GM18526 (cell line): ENCODE measurements around the gene PLA2G6.
A peak's percentile ranks its signal among the peaks of the same experiment; 100 is the strongest.

Experiments
- POLR2A ChIP-seq: IDR thresholded peaks from 3 replicates; pipeline ENCODE4 v1.6.1; 2011; ENCODE audit not compliant: insufficient read length; ENCODE audit errors: extremely low read depth

PLA2G6 gene

DNA sequence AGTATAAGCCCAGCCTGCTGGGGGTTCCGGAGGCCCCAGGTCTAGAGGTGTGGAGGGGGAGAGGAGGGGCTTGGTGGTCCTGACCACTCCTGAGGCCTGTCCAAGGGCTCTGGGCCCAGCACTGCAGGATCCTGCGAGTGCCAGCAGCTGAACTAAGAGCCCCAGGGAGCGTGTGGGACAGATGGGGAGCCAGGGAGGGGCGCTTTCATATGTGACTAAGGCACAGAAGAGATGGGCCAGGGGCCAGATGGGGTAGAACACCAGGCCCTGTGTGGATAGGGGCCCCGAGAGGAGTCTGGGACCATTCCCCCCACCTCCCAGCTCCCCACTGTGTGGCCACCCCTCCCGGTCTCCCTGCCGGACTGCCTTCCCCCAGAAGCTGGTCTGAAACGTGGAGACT is 38.5 kb upstream of the PLA2G6 start:
- no peak for TF ChIP-seq POLR2A

DNA sequence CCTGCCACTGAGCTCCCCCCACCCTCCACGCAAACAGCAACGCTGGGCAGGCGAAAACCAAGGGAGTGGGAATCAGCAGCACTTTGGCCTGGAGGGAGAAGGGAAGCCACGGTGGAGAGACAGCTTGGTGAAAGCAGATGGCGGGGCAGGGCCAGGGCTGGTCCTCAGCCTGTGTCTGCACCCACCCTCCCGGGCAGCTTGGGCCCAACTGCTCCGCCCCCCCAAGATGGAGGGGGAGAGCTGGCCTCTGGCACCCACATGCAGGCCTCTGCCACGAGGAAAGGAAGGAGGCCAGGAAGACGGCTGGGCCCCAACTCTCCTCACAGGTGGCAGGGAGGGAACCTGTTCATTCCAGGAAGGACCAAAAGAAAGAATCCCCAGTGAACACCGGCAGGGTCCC is 38.0 kb upstream of the PLA2G6 start:
- no peak for TF ChIP-seq POLR2A

DNA sequence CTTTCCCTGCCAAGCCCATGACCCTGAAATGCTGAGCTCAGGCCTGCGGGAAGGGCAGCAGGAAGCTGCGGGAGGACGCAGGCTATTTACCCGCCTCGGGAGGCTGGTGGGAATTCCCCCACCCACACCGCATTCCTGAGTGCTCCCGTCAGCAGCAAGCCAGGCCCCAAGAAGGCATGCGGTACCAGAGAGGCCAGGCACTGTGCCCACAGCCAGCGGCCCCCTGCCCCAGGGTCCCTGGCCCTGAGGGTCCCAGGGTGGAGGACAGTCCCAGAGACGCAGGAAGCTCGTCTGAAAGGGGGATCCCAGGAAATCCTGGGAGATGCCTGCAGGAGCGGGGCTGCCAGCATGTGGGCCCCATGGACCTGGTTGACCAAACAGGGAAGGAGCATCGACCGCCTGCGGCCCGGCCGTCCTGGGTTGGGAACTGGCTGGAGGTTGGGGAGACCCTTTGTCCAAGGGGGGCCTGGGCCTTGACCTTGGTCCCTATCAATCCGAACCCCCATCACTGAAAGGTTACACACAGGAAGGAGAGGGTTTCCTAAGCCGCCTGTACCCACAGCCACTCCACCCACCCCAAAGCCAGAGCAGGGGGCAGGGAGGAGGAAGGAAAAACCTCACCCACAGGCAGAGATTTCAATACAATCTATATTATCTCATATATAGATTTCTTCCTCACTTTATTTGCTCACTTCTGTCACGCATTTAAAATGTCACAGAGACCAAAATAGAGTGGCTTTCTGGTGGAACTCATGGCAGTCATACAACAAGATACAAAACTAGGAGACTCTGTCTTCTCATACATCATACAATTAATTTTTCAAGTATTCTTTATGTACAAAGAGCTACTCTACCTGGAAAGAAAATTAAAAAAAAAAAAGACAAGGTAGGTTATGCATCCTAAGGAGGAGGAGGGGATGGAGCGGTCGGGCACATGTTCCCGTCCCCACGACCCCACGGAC is 37.3 kb upstream of the PLA2G6 start:
- no peak for TF ChIP-seq POLR2A

DNA sequence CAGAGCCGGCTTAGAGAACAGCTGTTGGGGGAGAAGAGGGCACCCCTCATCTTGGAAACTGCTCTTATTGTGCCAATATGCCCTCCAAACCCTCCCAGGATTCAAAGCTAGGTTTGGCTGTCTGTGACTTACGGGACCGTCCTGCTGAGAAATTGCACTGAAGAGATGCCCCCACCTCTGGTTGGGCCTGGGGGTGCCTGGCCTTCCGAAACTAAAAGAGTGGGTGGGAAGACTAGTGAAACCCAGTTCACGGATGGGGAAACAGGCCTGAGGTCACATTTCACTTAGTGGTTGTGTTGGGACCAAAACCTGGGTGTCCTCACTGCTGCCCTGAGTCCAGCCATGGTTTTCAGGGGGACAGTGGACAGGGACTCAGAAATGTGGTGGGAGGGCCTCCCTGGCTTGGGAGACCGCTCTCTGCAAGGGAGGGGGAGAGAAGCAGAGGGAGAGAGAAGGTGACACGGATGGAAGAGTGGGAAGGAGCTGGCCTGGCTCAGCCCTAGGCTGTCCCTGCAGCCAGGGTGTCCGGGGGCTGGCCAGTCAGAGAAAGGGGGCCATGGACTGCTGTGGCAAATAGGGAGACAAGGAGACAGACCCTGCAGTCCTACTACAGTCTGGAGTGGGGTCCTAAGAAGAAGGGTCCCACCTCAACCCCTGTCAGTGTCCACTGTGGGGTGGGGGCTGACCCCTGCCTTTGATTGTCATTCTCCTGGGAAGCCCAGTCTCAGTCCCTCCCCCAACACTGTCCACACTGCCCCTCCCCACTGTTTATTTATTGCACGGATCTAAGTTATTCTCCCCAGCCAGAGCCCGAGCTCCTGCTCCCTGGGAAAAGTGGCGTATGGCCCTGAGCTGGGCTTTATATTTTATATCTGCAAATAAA is 33.8 kb upstream of the PLA2G6 start:
- TF ChIP-seq POLR2A = no peak

DNA sequence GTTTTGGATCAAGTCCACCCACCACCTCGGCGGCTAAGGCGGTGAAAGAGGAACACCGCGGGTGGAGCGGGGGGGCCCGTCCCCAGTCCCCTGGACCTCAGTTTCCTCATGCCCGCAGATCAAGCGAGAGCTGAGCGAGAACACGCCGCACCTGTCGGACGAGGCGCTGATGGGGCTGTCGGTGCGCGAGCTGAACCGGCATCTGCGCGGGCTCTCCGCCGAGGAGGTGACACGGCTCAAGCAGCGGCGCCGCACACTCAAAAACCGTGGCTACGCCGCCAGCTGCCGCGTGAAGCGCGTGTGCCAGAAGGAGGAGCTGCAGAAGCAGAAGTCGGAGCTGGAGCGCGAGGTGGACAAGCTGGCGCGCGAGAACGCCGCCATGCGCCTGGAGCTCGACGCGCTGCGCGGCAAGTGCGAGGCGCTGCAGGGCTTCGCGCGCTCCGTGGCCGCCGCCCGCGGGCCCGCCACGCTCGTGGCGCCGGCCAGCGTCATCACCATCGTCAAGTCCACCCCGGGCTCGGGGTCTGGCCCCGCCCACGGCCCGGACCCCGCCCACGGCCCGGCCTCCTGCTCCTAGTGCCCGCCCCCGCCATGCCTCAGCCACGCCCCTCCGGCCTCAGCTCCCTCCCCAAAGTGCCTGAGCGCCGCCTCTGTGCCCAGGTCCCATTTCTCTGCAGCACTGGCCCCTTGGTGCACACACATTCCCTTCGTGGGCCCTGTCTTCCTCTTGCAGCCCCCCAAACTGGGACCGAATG is 32.8 kb upstream of the PLA2G6 start:
- TF ChIP-seq POLR2A = peak; percentile 10

DNA sequence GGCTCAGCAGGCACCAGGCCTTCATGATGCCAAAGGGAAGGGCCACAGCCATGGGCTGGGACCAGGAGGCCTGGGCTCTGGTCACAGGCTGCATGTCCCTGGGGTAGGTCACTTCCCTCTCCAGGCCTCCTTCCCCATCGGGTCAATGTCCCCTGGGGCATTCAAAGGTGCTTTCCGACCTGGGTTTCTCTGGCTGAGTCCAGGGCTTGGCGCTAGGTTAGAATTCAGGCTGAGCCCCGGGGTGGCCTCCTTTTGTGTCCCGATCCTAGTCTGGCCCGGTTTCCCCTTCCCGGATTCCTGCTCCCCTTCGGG is 32.3 kb upstream of the PLA2G6 start:
- no peak for TF ChIP-seq POLR2A

DNA sequence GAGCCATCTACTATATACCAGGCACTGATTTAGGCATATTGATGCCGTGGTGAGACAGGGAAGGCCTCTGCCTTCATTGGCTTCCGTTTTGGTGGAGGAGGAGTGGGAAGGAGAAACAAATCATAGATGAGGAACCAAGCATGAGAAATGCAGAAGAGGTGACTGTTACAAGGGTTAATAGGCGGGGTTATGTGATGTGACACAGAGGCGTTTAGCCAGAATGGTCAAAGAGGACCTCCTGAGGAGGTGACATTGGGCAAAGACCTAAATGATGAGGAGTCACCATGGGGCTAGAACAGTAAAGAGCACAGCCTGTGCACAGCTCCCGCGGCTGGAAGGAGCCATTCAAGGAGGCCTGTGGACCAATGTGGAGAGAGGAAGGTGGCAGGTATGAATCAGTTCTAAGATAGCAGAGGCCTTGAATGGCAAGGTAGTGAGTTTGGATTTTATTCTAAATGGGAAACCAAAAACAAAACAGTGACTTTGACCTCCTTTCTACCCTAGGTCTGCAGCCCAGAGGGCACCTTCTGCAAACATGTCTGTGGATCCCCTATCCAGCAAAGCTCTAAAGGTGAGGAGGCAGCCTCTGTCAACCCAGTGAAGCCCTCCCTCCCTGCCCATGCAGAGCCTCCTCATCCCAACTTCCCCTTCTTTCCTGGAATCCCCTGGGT is 31.8 kb upstream of the PLA2G6 start:
- no peak for TF ChIP-seq POLR2A

DNA sequence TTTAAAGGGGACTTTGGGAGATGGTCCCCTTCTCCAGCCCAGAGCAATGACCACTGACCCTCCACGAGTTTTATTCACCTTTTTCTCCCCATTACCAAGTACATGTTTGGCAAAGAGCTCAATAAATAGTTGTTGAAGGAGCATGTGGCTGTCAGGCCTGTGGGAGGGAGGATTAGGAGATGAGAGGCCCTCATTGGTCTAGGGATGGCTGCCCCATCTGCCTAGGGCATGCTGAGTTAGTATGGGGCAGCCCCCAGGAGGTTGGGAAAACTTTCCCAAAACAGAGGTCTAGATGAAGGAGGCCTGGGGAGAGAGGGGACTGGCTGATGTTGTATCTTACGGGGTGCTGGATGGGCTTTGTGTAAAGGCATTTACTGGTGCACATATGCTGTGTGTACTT is 30.8 kb upstream of the PLA2G6 start:
- no peak for TF ChIP-seq POLR2A

DNA sequence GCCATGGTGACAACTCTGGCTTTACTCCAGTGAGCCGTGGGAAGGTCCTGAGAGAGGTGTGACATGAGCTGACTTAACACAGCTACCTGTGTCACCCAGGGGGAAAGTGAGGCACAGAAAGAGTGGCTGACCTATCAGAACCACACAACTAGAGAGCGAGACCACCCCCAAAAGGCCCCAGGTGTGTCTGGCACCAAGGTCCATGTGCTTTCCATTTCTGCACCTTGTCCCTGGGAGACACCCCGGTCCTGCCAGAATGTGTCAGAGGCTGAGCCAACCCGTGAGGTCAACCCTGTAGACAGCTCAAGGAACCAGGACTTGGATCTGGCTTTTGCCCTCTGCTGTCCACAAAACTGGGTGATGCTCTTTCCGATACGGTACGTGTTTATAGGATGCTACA is 29.9 kb upstream of the PLA2G6 start:
- no peak for TF ChIP-seq POLR2A

DNA sequence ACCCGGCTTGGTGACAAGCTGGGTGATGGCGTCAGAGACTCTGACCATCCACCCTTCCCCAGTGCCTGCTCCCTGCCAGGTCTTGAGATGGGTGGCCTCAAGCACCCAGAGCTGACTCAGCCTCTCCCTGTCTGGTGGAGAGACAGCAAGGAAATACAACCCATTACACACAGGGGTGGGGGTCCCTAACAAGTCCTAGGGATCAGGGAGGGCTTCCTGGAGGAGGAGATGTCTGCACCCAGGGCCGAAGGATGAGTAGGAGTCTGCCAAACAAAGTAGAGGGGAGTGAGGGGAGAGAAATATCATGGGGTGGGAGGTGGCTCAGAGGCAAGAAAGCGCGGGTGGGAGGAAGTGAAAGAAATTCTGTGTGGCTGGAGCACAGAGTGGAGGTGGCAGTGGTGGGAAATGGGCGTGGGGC is 26.9 kb upstream of the PLA2G6 start:
- TF ChIP-seq POLR2A = no peak

DNA sequence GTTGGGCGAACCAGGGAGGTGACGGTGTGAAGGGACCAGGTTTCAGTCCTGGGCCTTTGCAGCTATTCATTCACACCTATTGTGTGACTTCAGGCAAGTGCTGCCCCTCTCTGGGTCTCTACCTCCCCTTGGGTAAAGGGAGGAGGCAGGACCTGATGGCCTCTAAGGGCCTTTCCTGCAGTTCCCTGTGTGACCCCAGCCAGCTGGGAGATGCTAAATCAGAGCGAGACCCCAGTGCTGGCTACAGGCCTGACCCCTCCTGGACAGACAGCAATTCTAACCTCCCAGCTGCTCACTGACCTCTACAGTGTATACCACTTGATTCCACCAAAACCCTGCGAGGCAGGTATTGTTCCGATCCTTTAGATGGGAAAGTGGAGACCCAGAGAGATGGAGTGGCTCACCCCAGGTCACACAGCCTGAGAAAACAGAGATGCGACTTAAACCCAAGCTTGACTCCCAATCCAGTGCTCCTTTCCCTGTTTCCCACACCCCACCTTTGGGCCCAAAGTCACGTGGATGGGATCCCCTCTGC is 26.3 kb upstream of the PLA2G6 start:
- TF ChIP-seq POLR2A = no peak

DNA sequence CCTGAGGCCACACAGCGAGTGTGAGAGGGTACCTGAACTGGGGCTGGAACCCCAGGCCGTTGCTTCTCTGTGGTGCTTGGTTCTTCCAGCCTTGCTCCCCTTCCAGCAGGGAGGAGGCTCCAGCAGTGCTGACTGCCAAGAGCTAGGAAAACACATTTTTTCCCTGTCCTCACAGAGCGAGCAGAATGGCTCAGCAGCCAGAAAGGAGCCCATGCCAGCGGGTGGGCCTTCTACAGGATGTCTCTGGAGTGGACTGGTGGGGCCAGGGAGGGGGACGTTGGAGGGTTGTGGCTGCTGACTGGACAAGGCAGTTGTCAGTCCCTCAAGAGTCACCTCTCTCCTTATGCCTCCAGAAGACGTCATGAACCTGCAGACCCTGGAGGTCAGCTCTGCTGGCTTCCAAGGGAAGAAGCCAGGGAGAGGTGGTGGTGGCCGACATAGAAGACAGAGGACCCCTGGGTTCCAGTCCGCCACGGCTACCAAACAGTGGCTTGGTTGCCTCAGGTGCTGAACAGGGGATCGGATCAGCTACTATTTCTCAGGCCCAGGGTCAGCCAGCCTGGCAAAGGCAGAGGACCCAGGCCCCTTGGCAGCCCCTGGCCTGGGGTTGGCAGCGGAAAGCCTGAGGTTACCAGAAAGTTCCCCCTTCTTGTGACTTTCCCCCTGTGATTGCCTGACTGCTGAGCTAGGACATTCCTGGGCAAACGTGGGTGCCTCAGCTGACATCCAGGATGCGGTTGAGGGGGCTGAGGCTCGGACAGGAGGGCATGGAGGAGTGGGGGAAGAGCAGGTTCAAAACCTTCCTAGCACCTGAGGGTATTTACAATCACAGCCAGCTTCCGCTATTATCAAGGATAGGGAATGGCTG is 23.9 kb upstream of the PLA2G6 start:
- no peak for TF ChIP-seq POLR2A

DNA sequence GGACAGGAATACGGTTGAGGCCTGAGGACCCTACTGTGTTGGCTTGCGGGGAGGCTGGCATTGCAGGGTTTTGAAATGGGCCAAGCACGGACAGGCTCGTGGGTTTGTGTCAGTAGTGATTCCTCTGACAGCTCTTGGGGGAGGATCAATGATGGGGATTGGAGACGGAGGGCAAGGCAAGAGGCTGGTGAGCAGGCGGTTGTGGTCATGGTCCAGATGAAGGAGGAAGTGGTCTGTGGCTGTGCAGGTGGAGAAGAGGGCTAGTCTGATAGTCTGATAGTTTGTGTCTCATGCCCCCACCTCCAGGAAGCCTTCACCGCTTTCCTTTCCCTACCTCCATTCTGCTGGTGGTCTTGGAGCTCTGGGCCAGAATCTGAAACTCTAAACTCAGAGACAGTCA is 23.2 kb upstream of the PLA2G6 start:
- TF ChIP-seq POLR2A = no peak
